Stimulated activated CD4-positive, alpha-beta T cell treated with anti-CD3 and anti-CD28 coated beads, TNF-alpha, amount 100 ng/mL, for 48 hours (primary cell): Measurements from ENCODE around the gene RPL27A.

Experiments used
- DNase-seq, 3 donors: peaks; one replicate each; pipeline ENCODE4 v3.0.0-alpha.2; 2020; ENCODE audit warnings: low read depth in 3 of 3

RPL27A gene

GRCh38 chr11:8699903-8700302 lies 17.3 kb downstream of the RPL27A start:
- no peak for DNase-seq

DNA sequence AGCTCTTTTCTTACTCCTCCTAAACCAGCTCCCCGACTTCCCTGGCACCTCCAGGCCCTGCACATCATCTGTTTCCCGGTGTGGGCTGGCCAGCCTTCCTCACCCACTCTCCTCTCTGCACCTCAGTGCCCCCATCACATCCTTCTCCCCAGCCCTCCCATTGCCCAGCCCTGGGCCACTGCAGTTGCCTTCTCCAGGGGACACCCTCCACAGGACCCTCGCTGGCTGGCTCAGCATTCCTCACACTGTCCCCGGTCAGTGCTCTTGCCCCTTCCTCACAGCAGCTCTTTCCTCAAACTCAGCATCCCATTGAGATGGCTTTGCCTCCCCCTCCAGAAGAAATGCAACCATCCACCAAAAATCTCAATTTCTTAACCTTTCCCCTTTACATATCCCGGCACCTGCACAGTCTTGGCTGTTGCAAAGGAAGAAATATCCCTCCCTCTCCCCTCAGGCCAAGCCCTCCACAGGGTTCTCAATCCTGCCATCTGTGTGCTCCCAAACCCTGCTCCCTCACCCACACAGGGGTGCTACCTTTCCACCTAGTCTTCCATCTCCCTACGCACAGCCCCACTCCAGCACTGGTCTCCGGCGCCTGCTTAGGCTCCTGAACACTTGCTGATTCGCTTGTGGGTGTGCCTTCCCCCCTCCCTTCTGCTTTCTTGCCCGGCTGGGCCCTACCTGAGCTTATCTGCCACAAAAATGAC lies 19.5 kb downstream of the RPL27A start:
- no peak for DNase-seq

GRCh38 chr11:8702598-8702915 lies 20.0 kb downstream of the RPL27A start:
- DNase-seq, result no peak

- no peak for DNase-seq
Observed at GRCh38 chr11:8704136-8704535, 21.5 kb downstream of the RPL27A start.

DNA sequence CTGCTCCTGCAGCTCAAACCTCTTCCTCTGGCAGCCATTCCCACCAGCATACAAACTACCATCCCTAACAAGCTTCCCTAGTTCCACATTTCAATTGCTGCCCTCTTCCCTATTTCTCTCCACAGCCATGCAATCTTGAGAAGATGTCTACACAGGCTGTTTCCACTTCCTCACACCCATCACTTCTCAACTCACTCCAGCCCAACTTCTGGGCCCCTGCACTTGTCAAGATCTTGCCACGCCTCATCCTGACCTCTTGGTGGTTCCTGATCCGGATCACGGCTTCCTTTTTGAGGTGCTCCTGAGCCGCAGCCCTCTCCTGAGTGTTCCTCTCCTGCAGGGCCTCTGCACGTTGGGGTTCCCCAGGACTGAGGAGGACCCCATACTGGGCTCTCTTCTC lies 22.6 kb downstream of the RPL27A start:
- DNase-seq, result no peak

GRCh38 chr11:8706673-8707432 lies 24.3 kb downstream of the RPL27A start:
- DNase-seq, result no peak

DNA sequence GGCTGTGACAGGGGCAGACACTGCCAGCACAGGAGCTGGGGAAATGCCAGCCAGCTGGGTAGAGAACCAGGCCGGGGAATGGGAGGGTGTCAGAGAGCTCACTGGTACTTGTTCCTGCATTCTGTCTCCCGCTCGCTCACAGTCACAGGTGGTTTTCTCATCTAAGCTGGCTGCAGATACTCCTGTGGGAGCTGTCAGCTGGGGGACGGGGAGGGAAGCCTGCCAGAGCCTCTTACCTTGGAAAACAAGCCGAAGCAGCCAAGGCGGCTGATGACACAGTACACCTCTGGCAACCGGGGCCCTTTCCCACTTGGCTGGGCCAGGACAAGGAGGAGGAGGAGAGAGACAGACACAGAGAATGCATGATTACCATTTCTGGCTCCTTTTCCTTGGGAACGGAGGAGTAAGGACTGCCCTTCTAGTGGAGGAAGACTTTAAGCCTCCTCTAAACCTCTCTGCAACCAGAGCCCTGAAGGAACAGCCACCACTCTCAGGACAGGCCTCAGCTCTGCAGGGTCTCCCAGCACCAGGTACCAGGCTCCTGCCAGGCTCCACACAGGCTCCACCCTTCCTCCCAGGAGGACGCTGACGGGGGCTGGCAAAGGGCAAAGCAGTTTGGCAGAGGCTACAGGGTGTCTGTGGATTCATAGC lies 25.1 kb downstream of the RPL27A start:
- no peak for DNase-seq

GRCh38 chr11:8709002-8709672 lies 26.5 kb downstream of the RPL27A start:
- no peak for DNase-seq

DNA sequence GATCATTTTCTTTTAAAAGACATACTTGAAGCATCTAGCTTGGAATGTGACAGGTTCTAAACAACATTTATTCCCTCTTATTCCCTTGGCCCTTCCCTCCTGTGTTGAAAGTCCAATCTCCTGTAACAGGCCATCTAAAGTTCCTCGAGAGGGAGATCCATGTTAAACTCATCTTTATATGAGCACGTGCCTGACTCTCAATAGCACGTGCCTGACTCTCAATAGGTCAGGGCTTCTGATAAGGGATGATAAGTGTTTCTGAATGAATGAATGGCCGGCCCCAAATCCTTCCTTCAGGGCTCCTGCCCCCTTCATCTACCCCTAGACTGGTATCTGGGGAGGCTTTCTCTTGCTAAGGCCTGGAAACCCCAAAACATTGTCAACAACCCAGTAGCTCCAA lies 27.2 kb downstream of the RPL27A start:
- no peak for DNase-seq

GRCh38 chr11:8711895-8712442 lies 29.4 kb downstream of the RPL27A start:
- DNase-seq, result no peak

GRCh38 chr11:8712506-8712905 lies 29.9 kb downstream of the RPL27A start:
- DNase-seq, result no peak

GRCh38 chr11:8713760-8714454 lies 31.3 kb downstream of the RPL27A start:
- DNase-seq, result no peak

DNA sequence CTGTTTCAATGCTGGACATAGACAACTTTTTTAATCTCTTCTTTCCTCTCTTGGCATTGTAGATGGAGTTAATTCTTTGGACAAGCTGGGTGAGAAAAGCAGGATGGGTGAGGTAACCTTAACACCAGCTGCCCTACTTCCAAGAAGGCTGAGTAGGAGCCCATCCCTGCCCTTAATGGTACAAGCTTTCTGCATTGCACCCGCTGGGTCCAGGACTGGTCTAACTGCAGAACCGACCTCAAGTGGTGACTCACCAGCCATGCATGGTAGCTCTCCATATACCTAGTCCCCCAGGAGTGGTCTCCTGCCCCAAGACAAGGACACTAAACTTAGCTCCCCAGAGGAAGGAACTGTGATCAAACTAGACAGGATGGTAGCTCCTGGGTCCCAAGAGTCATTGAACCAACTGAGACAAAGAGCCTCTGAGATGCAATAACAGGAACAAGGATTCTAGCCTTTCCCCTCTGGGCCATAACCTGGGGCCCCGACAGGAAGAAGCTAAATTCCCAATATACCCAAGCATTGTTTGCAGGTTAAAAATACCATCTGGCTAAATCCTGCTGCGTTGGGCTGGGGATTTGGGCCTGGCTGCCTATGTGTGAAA lies 32.1 kb downstream of the RPL27A start:
- DNase-seq, result no peak

- DNase-seq, result no peak
Observed at GRCh38 chr11:8715501-8715900, 32.9 kb downstream of the RPL27A start.

GRCh38 chr11:8717544-8717875 lies 34.9 kb downstream of the RPL27A start:
- DNase-seq, result no peak

DNA sequence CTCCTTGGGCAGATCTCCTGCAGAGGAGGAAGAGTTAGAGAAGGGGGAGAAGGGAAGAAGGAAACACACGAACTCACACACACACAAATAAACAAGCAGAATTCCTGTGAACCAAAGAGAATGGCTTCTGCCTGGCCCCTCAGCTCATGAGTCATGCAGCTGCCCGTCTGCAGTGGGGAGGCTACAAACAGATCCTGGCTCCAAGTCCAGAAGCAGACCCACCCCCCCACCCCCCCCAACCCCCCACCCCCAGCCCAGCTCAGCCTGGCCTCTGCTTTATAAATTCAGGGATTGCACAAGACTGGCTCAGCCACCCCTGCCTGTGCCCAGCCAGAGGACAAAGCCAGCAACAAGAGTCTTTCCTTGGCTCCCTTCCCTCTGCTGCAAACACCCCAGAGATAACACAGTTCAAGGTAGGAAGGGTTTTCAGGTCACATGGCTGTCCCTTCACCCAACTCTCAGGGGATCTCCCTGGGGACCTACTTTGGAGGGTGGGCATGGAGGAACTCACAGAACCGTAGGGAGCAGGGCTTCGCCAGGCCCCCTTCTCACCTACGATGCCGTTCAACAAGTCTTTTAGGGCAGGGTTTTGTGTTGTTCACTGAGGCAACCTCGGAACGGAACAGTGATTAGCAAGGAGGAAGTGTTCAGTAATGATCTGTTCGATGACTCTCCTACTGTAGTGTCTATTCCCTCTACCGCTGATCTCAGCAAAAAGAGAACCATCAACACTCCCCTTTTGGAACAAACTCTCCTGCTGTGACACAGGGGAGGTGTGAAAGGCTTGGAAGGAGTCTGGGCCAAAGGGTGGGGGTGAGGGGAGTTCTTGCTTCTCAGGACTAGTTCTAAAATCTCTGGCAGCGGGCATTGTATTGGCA lies 35.5 kb downstream of the RPL27A start:
- no peak for DNase-seq

GRCh38 chr11:8719211-8719649 lies 36.6 kb downstream of the RPL27A start:
- DNase-seq, result no peak

- no peak for DNase-seq
Observed at GRCh38 chr11:8719721-8720120, 37.1 kb downstream of the RPL27A start.

DNA sequence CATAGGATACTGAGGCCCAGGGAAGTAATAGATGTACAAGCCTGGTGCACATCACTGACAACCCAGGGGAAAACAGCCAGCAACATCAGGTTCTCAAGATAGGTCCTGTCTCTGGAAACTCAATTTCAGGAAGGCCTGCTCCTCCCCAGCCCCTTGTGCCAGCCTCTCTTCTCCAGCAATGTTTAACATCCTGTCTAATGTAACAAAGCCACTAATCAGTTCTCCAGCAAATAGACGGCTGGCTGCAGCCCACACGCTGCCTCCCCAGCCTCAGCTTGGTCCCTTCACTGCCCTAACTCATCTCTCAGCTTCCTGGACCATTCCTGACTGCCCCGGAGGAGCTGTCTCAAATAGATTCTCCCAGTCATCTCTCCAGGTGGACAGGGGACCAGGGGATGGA lies 37.8 kb downstream of the RPL27A start:
- no peak for DNase-seq

GRCh38 chr11:8720868-8721608 lies 38.4 kb downstream of the RPL27A start:
- DNase-seq, result no peak
